ENCODE results near the gene CHAD. TPM values are rescaled to one million over a fixed set of nuclear protein-coding genes. Genes with fewer than 3 reads are reported as not detected.

The CHAD gene
- total RNA-seq, 1 donor from 2014 or later, result 0.12 TPM

- no peak overlapping the region for H3K27ac Mint-ChIP-seq (ENCODE audit: unreplicated experiment)
- H3K36me3 Mint-ChIP-seq (ENCODE audit: low read depth), result peaks cover 2% of the 10 kb centered on the region
- H3K9me3 Mint-ChIP-seq (ENCODE audit: low read depth), result no peaks in the 10 kb centered on the region
- DNase-seq (ENCODE audit: low spot score), result no peak
- TF ChIP-seq CTCF (IDR thresholded peaks at IDR 0.05), result no peak
- H3K27me3 Mint-ChIP-seq (ENCODE audit: low read depth), result peaks cover 2% of the 10 kb centered on the region
- H3K4me1 Mint-ChIP-seq (ENCODE audit: low read depth), result peaks cover 3% of the 10 kb centered on the region
- no peak overlapping the region for H3K4me3 Mint-ChIP-seq (ENCODE audit: unreplicated experiment)
Measured at GRCh38 chr17:50465635-50466034, 3.0 kb downstream of the CHAD start.

GRCh38 chr17:50465171-50465570, 3.5 kb downstream of the CHAD start:
- H3K4me1 Mint-ChIP-seq (ENCODE audit: low read depth), result peaks cover 3% of the 10 kb centered on the region
- H3K4me3 Mint-ChIP-seq (ENCODE audit: unreplicated experiment), result no peak overlapping the region
- peaks cover 2% of the 10 kb centered on the region for H3K27me3 Mint-ChIP-seq (ENCODE audit: low read depth)
- no peak overlapping the region for H3K27ac Mint-ChIP-seq (ENCODE audit: unreplicated experiment)
- peaks cover 2% of the 10 kb centered on the region for H3K36me3 Mint-ChIP-seq (ENCODE audit: low read depth)
- H3K9me3 Mint-ChIP-seq (ENCODE audit: low read depth), result no peaks in the 10 kb centered on the region
- DNase-seq (ENCODE audit: low spot score), result no peak
- no peak for TF ChIP-seq CTCF (IDR thresholded peaks at IDR 0.05)

- no peaks in the 10 kb centered on the region for H3K9me3 Mint-ChIP-seq (ENCODE audit: low read depth)
- no peak for DNase-seq (ENCODE audit: low spot score)
- no peak overlapping the region for H3K27ac Mint-ChIP-seq (ENCODE audit: unreplicated experiment)
- H3K4me3 Mint-ChIP-seq (ENCODE audit: unreplicated experiment), result no peak overlapping the region
- no peak for TF ChIP-seq CTCF (IDR thresholded peaks at IDR 0.05)
- H3K27me3 Mint-ChIP-seq (ENCODE audit: low read depth), result peaks cover 2% of the 10 kb centered on the region
- H3K4me1 Mint-ChIP-seq (ENCODE audit: low read depth), result peaks cover 3% of the 10 kb centered on the region
- peaks cover 2% of the 10 kb centered on the region for H3K36me3 Mint-ChIP-seq (ENCODE audit: low read depth)
Measured at GRCh38 chr17:50464736-50465135, 3.9 kb downstream of the CHAD start.

GRCh38 chr17:50464121-50464520, 4.6 kb downstream of the CHAD start:
- Mint-ChIP-seq H3K27ac (ENCODE audit: unreplicated experiment) (no peak overlapping the region), H3K27me3 (ENCODE audit: low read depth) (peaks cover 2% of the 10 kb centered on the region), H3K36me3 (ENCODE audit: low read depth) (peaks cover 2% of the 10 kb centered on the region), H3K4me1 (ENCODE audit: low read depth) (peaks cover 3% of the 10 kb centered on the region), H3K4me3 (ENCODE audit: unreplicated experiment) (no peak overlapping the region), H3K9me3 (ENCODE audit: low read depth) (no peaks in the 10 kb centered on the region)
- TF ChIP-seq CTCF (IDR thresholded peaks at IDR 0.05), result no peak
- DNase-seq (ENCODE audit: low spot score), result no peak

- no peaks in the 10 kb centered on the region for H3K4me1 Mint-ChIP-seq (ENCODE audit: low read depth)
- no peak for DNase-seq (ENCODE audit: low spot score)
- no peak overlapping the region for H3K4me3 Mint-ChIP-seq (ENCODE audit: unreplicated experiment)
- H3K9me3 Mint-ChIP-seq (ENCODE audit: low read depth), result no peaks in the 10 kb centered on the region
- peaks cover 2% of the 10 kb centered on the region for H3K36me3 Mint-ChIP-seq (ENCODE audit: low read depth)
- TF ChIP-seq CTCF (IDR thresholded peaks at IDR 0.05), result no peak
- H3K27me3 Mint-ChIP-seq (ENCODE audit: low read depth), result no peaks in the 10 kb centered on the region
- H3K27ac Mint-ChIP-seq (ENCODE audit: unreplicated experiment), result no peak overlapping the region
Measured at GRCh38 chr17:50462446-50462845, 6.2 kb downstream of the CHAD start.
